Posterior vena cava (tissue), 2 donors: ENCODE measurements around the gene HTR4. TPM values are rescaled to one million over a fixed set of nuclear protein-coding genes. Genes with fewer than 3 reads are reported as not detected.

Experiments used
- DNase-seq: peaks from one replicate; pipeline ENCODE4 v3.0.0-alpha.2; 2020; ENCODE audit warnings: low spot score
- intact Hi-C, 2 donors: fragments of 100-400 bp; cut with DNase I; formaldehyde crosslinking; loops; one replicate each; pipeline versions ENCODE4 v1.14.1 to v1.14.2; 2022 to 2023
- total RNA-seq, 2 donors: library from RNA; stranded (reverse); fragmentation: NEBNext Ultra II Directional; extraction: Animal tissue kit (Norgen Biotek cat#: 25700); gene quantifications; one replicate each; pipeline ENCODE4 v1.2.1, GENCODE V29; 2021
- donor health status: DM: yes; HTN: yes; CAD: no.
- donor health status: DM: yes; HTN: yes; CAD: no.

The HTR4 gene
- total RNA-seq, 2 donors from 2014 or later: 0.32 to 0.33 TPM

DNA sequence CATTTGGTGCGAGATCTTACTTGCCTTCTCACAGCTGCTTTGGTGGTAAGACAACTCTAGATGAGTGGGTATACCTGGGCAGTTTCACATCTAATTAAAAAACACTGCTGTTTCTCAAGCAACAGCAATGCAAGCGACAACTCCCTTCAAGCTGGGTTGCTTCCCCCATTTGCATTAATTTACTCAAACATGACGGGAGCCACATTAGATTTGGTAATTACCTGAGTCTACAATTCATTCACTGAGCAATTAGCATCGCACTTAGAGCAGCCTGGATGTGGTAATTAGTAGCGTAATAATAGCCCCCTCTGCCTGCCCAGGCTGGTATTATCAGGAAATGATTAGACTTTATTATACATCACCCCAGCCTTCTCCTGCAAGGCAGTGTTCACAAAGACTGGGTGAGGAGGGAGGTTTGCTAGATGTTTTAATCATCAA, 197.1 kb downstream of the HTR4 start:
- intact Hi-C loops: no loop called here

DNA sequence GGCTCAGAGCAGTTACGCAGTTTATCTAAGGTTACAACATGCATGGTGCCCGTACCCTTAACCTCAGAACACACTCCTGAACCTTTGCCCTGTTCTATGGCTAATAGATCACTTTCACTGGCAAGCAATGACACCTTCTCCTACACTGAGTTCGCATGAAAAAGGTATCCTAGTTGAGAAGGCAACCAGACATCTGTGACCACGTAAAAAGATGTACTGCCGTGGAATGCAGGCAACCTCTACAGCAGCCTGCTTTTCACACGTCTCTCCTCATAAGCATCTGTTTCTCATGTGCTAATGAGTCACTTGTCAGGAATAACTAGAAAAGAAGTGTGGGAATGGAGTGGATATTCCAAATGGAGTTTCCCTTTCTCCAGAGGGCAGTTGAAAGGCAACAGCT, 199.1 kb downstream of the HTR4 start:
- no peak for DNase-seq
- intact Hi-C loops: no loop called here

More for the DNA sequence above, 197.1 kb downstream of the HTR4 start:
- no peak for DNase-seq

DNA sequence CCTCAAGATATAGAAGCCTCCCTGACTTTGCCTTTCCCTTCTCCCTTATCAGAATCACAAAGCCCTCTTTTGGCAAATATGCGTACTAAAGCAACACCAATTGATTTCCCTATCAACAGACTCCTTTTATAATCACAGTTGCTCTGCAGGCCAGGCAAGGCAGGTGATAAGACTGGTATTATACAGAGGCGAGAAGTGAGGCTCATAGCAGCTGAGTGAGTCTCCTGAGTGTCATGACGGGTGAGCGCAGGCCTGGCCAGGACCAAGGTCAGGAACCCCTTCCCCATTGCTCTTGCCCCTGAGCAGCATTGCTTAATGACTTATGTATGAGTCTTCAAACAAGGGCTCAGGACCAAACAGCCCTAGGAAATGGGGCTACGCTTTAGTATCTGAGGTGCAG, 199.8 kb downstream of the HTR4 start:
- no peak for DNase-seq
- intact Hi-C loops: no loop called here

DNA sequence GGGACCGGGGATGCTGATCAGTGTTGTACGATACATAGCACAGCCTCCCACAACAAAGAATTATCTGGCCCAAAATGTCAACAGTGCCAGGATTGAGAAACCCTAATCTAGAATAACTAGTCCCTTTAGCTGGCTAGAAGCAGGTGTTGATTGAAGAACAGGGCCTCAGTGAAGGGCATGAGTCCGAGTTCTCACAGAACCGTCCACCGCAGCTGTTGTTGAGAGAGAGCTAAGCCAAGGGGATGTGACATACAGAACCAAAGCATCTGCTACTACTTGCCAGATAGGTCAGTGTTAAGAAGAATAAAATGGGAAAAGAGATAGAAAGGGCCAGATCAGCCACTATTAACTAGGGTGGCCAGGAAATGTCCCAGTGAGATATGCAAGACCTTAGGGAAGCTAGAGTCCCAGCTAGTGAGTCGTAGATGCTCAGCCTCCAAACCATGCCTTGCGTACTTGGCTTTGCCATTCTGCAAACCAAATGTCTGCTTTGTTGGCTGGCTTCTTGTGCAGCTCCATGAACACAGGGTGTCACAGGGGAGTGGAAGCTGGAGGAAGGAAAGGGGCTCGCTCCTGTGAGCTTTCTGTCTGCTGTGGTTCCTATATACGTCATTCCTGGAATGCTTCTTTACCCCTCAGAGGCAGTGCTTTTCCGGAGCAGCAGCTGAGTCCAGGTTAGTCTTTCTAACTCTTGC, 201.7 kb downstream of the HTR4 start:
- intact Hi-C loops: no loop called here
- DNase-seq: no peak

DNA sequence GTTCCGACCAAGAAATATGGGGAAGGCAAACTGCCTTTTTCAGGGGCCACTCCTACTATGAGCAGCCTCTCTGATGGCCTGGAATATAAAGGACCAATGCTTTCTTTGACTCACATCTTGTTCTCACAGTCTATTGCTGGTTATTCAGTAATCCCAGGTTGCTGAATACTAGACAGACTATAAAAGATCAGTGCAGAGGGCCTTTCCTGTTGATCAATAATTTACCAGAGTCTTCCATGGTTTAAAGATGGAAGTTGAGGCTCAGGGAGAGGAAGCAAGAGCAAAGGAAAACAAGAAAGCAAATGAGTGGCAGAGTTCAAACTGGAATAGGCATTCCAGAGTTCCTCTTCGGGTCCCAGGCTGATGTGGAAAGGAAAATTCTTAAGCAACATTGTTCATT, 207.7 kb downstream of the HTR4 start:
- intact Hi-C loops: loop anchor here in 1 of 2 donors (10.0 kb wide), 2 partner anchors 288 to 588 kb away; no protein-coding TSS in a partner anchor
- DNase-seq: no peak

DNA sequence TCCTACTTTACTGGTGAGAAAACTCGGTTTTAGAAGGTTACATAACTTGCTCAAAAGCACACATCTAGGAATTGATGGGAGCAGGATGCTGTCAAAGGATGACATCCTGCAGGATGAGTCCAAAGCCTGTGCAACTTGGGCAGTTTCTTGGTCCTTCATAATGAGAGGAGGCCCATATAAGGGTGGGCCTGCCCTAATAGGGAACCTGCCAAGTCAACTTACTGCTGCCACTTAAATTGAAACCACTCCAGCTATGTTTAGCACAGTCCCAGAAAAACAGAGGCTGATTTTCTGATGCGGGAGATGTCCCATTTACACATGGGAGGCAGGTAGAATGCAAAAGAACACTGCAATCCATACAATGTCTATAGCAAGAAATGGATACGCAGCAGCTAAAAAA, 208.7 kb downstream of the HTR4 start:
- intact Hi-C loops: loop anchor here in 1 of 2 donors (10.0 kb wide), 2 partner anchors 289 to 589 kb away; no protein-coding TSS in a partner anchor
- no peak for DNase-seq

DNA sequence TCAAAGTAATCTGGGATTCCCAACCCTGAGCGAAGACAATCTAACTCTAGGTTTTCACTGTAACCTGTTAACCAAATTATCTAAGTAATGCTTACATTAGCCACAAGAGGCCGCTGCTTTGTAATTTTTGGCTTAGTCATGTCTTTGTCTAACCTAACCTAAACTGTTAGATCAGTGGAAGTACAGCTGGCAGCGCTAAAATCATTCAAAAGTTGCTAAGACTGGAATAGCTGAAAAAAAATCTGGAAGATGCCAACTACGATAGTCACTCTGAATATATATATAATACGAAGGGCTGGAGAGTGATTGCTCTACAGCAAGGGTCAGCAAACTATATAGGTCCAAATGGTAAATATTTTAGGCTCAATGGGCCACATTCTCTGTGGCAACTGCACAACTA, 210.3 kb downstream of the HTR4 start:
- intact Hi-C loops: loop anchor here in 1 of 2 donors (10.0 kb wide), 2 partner anchors 291 to 591 kb away; no protein-coding TSS in a partner anchor
- DNase-seq: no peak

DNA sequence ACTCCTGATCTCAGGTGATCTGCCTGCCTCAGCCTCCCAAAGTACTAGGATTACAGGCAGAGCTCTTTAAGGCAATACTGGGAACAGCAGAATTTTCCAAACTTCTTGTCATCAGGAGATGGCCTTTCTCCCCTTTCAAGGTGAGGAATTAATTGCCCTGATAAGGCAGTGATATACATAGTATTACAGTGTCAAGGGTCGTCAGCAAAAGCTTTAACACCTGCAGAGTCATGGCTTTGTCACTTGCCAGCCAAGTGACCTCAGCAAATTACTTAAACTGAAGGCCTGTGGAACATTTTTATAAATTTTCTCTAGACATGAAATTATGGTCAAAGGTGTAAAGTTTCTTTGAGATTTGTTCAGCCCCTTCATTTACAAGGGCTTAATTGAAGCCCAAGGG, 211.1 kb downstream of the HTR4 start:
- intact Hi-C loops: loop anchor here in 1 of 2 donors (10.0 kb wide), 2 partner anchors 292 to 592 kb away; no protein-coding TSS in a partner anchor
- DNase-seq: no peak

DNA sequence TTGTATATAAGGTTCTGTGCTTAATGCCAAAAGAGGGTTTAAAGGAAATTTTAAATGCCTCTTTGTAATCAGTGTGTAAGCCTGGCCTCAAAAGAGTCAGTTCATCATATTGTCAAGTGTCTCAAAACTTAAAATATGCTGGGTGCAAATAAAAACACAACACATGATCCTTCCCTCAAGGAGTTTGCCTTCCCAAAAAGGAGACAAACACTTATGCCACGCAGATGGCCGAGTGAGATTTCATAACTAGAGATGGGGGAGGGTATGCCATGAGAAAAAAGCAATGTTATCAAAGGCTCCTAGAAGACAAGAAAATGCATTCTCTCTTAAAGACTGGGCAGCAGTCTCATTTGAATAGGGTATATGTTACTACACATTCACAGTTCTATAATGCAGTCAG, 215.4 kb downstream of the HTR4 start:
- DNase-seq: no peak
- intact Hi-C loops: no loop called here

DNA sequence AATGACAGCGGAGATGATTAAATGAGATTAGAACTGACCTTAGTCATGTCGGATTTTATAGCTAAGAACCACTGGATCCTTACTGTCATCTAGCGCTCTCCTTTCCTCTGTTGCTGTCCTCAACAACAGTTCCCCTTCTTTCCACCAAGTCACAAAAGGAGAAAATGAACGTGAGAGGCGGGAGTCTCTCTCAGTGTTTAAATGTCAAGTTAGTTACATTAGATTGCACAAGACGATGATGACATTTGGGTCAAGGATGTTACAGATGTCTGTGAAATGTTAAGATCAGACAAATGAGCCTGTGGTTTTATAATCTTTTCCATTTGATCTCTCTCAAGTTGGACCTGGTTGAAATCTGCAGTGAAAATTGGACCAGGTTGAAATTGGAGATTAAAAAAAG, 217.1 kb downstream of the HTR4 start:
- intact Hi-C loops: no loop called here
- no peak for DNase-seq

DNA sequence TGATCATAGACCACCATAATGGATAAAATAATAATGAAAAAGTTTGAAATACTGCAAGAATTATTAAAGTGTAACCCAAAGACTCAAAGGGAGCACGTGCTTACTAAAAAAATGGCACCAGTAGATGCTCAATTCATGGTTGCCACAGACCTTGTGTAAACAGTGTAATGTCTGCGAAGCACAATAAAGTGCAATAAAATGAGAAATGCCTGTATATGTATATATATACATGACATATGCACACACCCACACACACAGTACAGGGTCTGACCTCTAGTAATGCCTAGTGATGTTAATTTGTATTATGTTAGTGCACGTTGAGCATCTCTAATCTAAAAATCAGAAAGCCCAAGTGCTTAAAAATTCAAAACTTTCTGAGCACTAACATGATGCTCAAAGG, 218.3 kb downstream of the HTR4 start:
- intact Hi-C loops: no loop called here
- DNase-seq: no peak

DNA sequence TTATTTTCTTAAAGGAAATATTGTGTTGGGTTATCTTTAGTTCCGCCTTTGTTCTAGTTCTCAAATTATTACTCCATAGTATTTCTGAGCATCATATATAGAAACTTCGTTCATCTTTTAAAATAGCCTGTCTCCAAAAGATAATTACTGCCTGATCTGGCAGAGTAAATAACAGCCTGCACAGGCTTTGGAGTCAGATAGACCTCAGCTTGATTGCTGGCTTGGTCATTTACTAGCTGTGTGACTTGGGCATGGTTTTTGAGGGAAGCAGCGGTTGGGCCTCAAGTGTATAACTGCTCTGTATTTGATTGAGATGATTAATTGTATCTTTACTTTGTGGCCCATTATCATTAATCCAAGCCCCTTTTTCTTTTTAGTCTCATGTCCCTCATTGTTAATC, 220.5 kb downstream of the HTR4 start:
- DNase-seq: no peak
- intact Hi-C loops: no loop called here

Other genes with a start within 250 kb of the HTR4 start
- 1 to 10 TPM; 2.1 to 3.3 TPM for gene ADRB2, start 172.1 kb upstream of the HTR4 start, total RNA-seq